ENCODE measurements around the gene ANKS1A.

ANKS1A gene

GRCh38 chr6:35021004-35021403 lies 131.9 kb downstream of the ANKS1A start:
- TF ChIP-seq CTCF (IDR thresholded peaks at IDR 0.05; ENCODE audit: insufficient read depth, low read depth, low read length, missing control alignments), result no peak
- no peak overlapping the region for H3K4me3 ChIP-seq (ENCODE audit: low read depth, low read length)
- DNase-seq (ENCODE audit: low read depth), result no peak

GRCh38 chr6:35023091-35024000 lies 134.3 kb downstream of the ANKS1A start:
- DNase-seq (ENCODE audit: low read depth), result no peak
- no peak overlapping the region for H3K4me3 ChIP-seq (ENCODE audit: low read depth, low read length)
- no peak for TF ChIP-seq CTCF (IDR thresholded peaks at IDR 0.05; ENCODE audit: insufficient read depth, low read depth, low read length, missing control alignments)

- TF ChIP-seq CTCF (IDR thresholded peaks at IDR 0.05; ENCODE audit: insufficient read depth, low read depth, low read length, missing control alignments), result no peak
- DNase-seq (ENCODE audit: low read depth), result no peak
- H3K4me3 ChIP-seq (ENCODE audit: low read depth, low read length), result no peak overlapping the region
Observed at GRCh38 chr6:35024551-35025054, 135.5 kb downstream of the ANKS1A start.

- H3K4me3 ChIP-seq (ENCODE audit: low read depth, low read length), result no peak overlapping the region
- no peak for DNase-seq (ENCODE audit: low read depth)
- TF ChIP-seq CTCF (IDR thresholded peaks at IDR 0.05; ENCODE audit: insufficient read depth, low read depth, low read length, missing control alignments), result no peak
Observed at GRCh38 chr6:35025232-35026188, 136.5 kb downstream of the ANKS1A start.

GRCh38 chr6:35026434-35027222 lies 137.6 kb downstream of the ANKS1A start:
- TF ChIP-seq CTCF (IDR thresholded peaks at IDR 0.05; ENCODE audit: insufficient read depth, low read depth, low read length, missing control alignments), result no peak
- no peak for DNase-seq (ENCODE audit: low read depth)
- H3K4me3 ChIP-seq (ENCODE audit: low read depth, low read length), result no peak overlapping the region

GRCh38 chr6:35027807-35028206 lies 138.8 kb downstream of the ANKS1A start:
- TF ChIP-seq CTCF (IDR thresholded peaks at IDR 0.05; ENCODE audit: insufficient read depth, low read depth, low read length, missing control alignments), result no peak
- DNase-seq (ENCODE audit: low read depth), result no peak
- no peak overlapping the region for H3K4me3 ChIP-seq (ENCODE audit: low read depth, low read length)
